Mesothelial cell of epicardium (in vitro differentiated cells): Measurements from ENCODE around the gene MOK. TPM values are rescaled to one million over a fixed set of nuclear protein-coding genes. Genes with fewer than 3 reads are reported as not detected.

Experiments
- DNase-seq, 2 experiments: peaks; one replicate each; pipeline ENCODE4 v3.0.0; 2021; ENCODE audit warnings: low spot score in 2 of 2; ENCODE audit not compliant: unreplicated experiment in 2 of 2
- H3K27ac Mint-ChIP-seq: 2 replicates; pipeline ENCODE4 v1.8.0; 2021; ENCODE audit warnings: mixed read lengths
- H3K27me3 Mint-ChIP-seq: 2 replicates; pipeline ENCODE4 v1.8.0; 2021; ENCODE audit warnings: low read depth, mixed read lengths
- H3K36me3 Mint-ChIP-seq: 2 replicates; pipeline ENCODE4 v1.8.0; 2021; ENCODE audit warnings: mixed read lengths
- H3K4me1 Mint-ChIP-seq: 2 replicates; pipeline ENCODE4 v1.8.0; 2021; ENCODE audit warnings: mixed read lengths
- H3K4me3 Mint-ChIP-seq: 2 replicates; pipeline ENCODE4 v1.8.0; 2021; ENCODE audit warnings: mild to moderate bottlenecking, moderate library complexity, mixed read lengths
- H3K9me3 Mint-ChIP-seq: 2 replicates; pipeline ENCODE4 v1.8.0; 2021; ENCODE audit warnings: mixed read lengths
- total RNA-seq: library from RNA; stranded (reverse); gene quantifications from 3 replicates; pipeline ENCODE4 v1.2.1, GENCODE V29; 2021
- TF ChIP-seq, protein P1 (sequence below): fragments of 200-600 bp; sonication (generic); IDR thresholded peaks from one replicate; pipeline ENCODE4 v1.5.0; 2021; ENCODE audit warnings: antibody characterized with exemption; ENCODE audit not compliant: unreplicated experiment

Gene MOK
- total RNA-seq, 1 donor from 2014 or later: 34.9 TPM

DNA sequence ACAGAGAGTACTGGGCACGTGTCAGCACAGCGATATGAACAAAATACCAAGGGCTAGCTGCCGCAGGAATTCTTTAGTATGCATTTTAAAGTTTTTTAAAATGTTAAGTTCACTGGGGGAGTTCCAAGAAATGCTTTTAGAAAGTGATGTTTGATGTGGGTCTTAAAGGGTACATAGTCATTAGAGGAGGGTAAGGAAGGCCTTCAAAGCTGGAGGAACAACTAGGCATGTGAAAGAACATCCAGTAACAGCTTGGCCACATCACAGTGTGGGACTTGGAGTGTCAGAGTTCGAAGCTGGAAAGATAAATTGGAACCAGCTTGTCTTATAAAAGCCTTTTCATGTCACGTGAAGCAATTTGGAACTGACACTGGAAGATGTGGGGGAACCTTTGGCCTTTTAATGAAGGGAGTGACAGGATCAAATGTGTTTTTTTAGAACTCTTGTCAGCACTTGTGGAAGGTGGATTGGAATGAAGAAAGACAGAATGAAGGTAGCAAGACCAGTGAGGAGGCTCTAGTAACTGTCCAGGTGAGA is 107.6 kb downstream of the MOK start:
- peaks cover 31% of the 10 kb centered on the region for H3K4me1 Mint-ChIP-seq
- no peaks in the 10 kb centered on the region for H3K9me3 Mint-ChIP-seq
- TF ChIP-seq, protein P1, sequence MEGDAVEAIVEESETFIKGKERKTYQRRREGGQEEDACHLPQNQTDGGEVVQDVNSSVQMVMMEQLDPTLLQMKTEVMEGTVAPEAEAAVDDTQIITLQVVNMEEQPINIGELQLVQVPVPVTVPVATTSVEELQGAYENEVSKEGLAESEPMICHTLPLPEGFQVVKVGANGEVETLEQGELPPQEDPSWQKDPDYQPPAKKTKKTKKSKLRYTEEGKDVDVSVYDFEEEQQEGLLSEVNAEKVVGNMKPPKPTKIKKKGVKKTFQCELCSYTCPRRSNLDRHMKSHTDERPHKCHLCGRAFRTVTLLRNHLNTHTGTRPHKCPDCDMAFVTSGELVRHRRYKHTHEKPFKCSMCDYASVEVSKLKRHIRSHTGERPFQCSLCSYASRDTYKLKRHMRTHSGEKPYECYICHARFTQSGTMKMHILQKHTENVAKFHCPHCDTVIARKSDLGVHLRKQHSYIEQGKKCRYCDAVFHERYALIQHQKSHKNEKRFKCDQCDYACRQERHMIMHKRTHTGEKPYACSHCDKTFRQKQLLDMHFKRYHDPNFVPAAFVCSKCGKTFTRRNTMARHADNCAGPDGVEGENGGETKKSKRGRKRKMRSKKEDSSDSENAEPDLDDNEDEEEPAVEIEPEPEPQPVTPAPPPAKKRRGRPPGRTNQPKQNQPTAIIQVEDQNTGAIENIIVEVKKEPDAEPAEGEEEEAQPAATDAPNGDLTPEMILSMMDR: no peak
- H3K27ac Mint-ChIP-seq: no peak overlapping the region
- peaks cover 10% of the 10 kb centered on the region for H3K36me3 Mint-ChIP-seq
- DNase-seq: no peak
- H3K27me3 Mint-ChIP-seq: no peaks in the 10 kb centered on the region
- no peak overlapping the region for H3K4me3 Mint-ChIP-seq

DNA sequence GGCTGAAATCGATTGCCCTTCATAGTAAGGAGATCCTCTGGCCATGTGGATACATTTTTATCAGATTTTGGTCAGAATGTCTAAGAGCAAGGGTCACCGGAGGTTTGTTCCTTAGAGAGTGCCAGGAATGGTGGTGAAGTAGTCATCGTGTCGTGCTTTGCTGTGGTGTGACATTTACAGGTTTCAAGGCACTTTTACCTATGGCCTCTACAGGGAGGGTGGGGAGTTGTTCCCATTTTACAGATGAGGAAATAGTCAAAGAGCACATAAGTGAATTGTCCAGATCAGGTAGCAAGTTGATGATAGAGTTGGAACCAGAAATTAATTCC is 108.1 kb downstream of the MOK start:
- H3K9me3 Mint-ChIP-seq: no peaks in the 10 kb centered on the region
- H3K27me3 Mint-ChIP-seq: no peaks in the 10 kb centered on the region
- no peak overlapping the region for H3K4me3 Mint-ChIP-seq
- DNase-seq: no peak
- peak overlapping the region; percentile 38 for H3K27ac Mint-ChIP-seq
- peaks cover 10% of the 10 kb centered on the region for H3K36me3 Mint-ChIP-seq
- TF ChIP-seq, protein P1: no peak
- H3K4me1 Mint-ChIP-seq: peaks cover 31% of the 10 kb centered on the region

DNA sequence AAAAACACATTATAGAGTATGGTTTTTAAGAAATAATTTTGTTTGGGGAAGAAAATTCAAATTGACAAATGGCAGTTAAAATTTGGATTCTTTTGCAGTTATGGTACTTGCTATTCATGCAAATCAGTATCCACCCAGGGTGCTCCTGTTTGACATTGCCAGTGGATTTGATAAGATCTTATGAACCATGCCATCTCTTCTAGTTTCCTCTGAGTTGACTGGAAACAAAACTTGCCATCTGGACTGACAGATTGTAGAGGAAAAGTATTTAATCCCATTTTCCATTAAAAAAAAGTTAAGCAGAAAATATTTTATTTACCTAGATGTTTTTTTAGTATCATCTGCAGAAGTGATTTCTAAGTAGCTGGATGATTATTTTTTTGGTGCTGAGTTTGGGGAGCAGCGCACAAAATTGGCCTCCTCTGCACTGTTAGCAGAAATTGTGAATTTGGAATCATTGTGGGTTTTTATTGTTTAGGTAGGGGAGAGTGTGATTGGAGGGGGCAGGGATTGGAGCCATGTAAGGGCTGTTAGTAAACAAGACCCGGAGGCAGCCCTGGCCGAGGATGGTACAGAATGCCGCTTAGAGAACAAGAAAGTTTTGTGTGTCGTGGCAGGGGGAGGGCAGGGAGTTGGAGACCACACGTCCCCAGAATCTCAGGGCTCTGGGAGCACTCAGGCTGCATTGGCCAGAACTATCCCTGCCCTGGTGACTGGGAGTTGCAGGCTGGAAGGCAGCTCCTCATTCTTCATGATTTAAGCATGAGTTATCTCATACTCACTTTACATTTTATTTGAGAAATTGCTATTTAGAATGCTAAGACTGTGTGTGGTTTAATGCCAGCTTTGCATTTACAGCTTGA is 108.7 kb downstream of the MOK start:
- H3K4me3 Mint-ChIP-seq: no peak overlapping the region
- no peaks in the 10 kb centered on the region for H3K9me3 Mint-ChIP-seq
- TF ChIP-seq, protein P1: no peak
- peaks cover 10% of the 10 kb centered on the region for H3K36me3 Mint-ChIP-seq
- H3K27ac Mint-ChIP-seq: peak overlapping the region; percentile 64
- peaks cover 35% of the 10 kb centered on the region for H3K4me1 Mint-ChIP-seq
- H3K27me3 Mint-ChIP-seq: no peaks in the 10 kb centered on the region
- no peak for DNase-seq

DNA sequence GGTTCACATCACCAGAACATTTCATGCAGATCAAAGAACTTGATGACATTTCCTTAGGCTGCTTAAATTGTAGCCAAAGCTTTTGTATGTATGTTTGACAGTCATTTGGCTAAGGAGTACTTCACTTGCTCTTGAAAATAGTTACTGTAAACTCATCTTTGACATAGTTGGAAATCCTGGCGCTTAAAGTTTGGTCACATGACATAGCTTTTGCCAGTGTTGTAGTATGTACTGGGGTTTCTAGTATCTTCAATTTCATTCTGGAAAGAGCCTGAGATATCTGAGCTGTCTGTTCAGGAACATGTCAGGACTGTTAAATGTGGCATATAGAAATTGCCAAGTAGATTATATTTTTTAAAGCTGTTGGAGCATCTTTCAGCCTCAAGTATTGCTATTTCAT is 109.5 kb downstream of the MOK start:
- Mint-ChIP-seq H3K4me1 (peaks cover 43% of the 10 kb centered on the region), H3K4me3 (no peak overlapping the region), H3K27me3 (no peaks in the 10 kb centered on the region), H3K9me3 (no peaks in the 10 kb centered on the region), H3K36me3 (peaks cover 10% of the 10 kb centered on the region), H3K27ac (no peak overlapping the region)
- no peak for DNase-seq
- TF ChIP-seq, protein P1: no peak

DNA sequence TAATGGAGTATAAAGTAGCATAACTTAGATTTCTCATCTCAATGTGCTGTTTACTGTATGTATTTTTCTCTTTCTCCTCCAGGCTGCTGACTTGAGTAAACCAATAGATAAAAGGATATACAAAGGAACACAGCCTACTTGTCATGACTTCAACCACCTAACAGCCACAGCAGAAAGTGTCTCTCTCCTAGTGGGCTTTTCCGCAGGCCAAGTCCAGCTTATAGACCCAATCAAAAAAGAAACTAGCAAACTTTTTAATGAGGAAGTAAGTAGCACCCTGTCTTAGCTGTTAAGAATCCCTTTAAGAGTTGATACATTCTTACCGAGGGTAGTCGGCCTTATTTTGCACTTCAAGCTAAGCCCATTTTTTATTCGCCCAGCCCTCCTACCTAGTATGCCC is 110.1 kb downstream of the MOK start:
- Mint-ChIP-seq H3K4me1 (peaks cover 47% of the 10 kb centered on the region), H3K27ac (peak overlapping the region; percentile 8), H3K9me3 (no peaks in the 10 kb centered on the region), H3K36me3 (peaks cover 10% of the 10 kb centered on the region), H3K27me3 (no peaks in the 10 kb centered on the region), H3K4me3 (no peak overlapping the region)
- no peak for DNase-seq
- TF ChIP-seq, protein P1: no peak
